ENCODE results near the gene AKAP8L.

GRCh38 chr19:15398501-15399233 lies 20.1 kb downstream of the AKAP8L start:
- TF ChIP-seq CTCF (IDR thresholded peaks at IDR 0.05) (no peak), POLR2A (IDR thresholded peaks at IDR 0.05; ENCODE audit: low read depth) (no peak)

Measured in esophagus muscularis mucosa (tissue), 3 donors.